ENCODE results near the gene PLEKHG3. TPM values are rescaled to one million over a fixed set of nuclear protein-coding genes. Genes with fewer than 3 reads are reported as not detected.

The PLEKHG3 gene
- total and polyA plus RNA-seq, 2 of the 13 experiments (the other 11 are each of a cell fraction or from before 2014, with no cell fraction given): 7.1 to 9.8 TPM

DNA sequence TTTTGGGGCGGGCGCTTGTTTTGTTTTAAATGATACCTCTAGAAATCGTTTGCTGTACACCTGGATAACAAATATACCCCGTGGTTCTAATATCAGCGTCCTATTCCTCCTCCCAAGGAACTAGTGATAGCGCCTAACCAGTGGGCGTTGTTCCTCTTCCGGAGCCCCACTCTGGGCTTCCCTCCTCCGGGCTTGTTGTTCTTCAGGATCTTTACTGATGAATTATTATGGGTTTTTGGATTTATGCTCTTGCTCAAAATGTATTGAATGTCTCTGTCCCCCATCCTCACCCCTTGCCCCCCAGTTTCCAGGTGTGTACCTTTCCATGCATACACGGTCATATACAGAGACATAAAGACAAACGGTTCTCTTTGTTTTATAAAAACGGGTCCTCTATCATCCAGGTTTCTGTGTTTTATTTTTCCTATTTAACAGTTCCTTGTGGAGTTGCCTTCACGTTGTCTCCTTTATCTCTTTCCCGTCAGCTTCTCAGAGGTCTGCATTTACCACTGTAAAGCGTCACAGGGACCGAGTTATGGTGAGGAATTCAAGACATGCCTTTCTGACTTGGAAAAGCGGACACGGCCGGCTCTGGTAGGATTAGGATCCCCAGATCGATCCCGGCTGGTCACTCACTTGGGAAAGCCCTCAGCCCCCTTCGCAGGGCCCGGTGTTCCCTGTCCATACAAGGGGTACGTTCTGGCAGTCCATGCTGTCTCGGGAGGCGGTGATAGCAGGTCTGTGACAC, 655 bp upstream of the PLEKHG3 start (continued):
- TF ChIP-seq ZNF792 (CRISPR knock-in tag; IDR thresholded peaks at IDR 0.05): no peak
- TF ChIP-seq ZNF703 (CRISPR knock-in tag; IDR thresholded peaks at IDR 0.05; ENCODE audit: borderline replicate concordance): 0 out of 2 replicates have a peak, but pooled peaks have one; percentile 8
- TF ChIP-seq ZSCAN30 (CRISPR knock-in tag; IDR thresholded peaks at IDR 0.05): 0 out of 2 replicates have a peak, but pooled peaks have one; percentile 25

DNA sequence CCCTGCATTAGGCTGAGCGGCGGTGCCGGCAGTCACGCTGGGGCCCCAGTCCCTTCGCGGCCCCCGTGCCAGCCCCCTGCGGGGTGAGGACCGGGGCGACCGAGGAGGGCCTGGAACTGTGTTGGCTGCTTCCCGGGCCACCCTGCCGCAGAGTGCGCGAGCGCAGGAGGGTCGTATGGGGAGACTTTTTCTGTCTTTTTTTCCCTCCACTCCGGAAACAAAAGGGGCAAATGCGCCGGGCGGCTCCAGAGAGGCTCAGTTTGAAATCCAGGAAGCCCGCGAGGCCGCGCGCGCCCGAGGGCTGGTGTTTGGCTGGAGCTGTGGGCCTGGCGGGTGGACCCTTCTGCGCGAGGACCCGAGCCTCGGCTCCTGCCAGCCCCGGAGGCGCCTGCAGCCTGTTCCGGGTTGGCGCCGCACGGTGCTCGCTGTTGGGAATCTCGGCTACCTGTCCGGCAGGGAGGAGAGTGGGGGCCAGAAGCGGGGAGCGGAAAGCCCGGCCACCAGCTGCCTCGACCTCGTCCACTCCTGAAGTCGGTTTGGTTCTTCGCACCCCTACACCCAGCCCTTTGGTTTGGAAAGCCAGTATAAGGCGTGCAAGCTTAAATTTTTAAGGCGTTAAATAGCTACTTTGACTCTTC, 638 bp downstream of the PLEKHG3 start:
- Histone ChIP-seq H3K27me3 (ENCODE audit: control insufficient read depth in 1 of 2, insufficient read depth in 2 of 2, low read length in 2 of 2) (peaks cover 0 to 24% of the 10 kb centered on the region in 2 experiments; a peak in 4 of 5 replicates), H3K27ac (ENCODE audit: extremely low read length, insufficient read depth, low read length) (no peak overlapping the region), H3K79me2 (ENCODE audit: insufficient read depth, low read length) (peaks cover 17% of the 10 kb centered on the region), H3K9me3 (ENCODE audit: low read length) (no peaks in the 10 kb centered on the region), H4K20me1 (ENCODE audit: insufficient read depth, low read length) (no peaks in the 10 kb centered on the region), H3K4me2 (ENCODE audit: low read depth, low read length) (peak overlapping the region; percentile 94), H3K4me3 (replicated peaks in 1 of 3; ENCODE audit: insufficient read depth in 1 of 3, low read depth in 2 of 3, low read length in 3 of 3) (peak overlapping the region; percentile 63 to 79 (median 73)), H2AFZ (ENCODE audit: low read length) (peak overlapping the region; percentile 38), H3K9ac (ENCODE audit: insufficient read depth, low read depth, low read length) (peak overlapping the region; percentile 61), H3K4me1 (ENCODE audit: insufficient read depth, low read length) (peaks cover 60% of the 10 kb centered on the region), H3K36me3 (replicated peaks in 1 of 2; ENCODE audit: control insufficient read depth in 1 of 2, insufficient read depth in 2 of 2, low read length in 2 of 2) (peaks cover 0 to 1% of the 10 kb centered on the region in 2 experiments; a peak in 1 of 5 replicates)
- peak; percentile 34 for ATAC-seq
- ChIA-PET CTCF (ENCODE audit: low intra/inter-chr PET ratio, low total read pairs) (no interaction called here), POLR2A (interaction anchor here (0.8 to 2.5 kb wide), 4 partner anchors 16 to 238 kb away, joined by 3 to 7 read pairs (median 3); partner anchors contain the start of gene GPX2)
- no peak for DNase-seq (ENCODE audit: low spot score)
- intact Hi-C loops (cut with micrococcal nuclease; ENCODE audit: unreplicated experiment) (loop anchor here (10.0 kb wide), 1 partner anchor 230 kb away; no protein-coding TSS in a partner anchor), in situ Hi-C loops (cut with HindIII; ENCODE audit: extremely low pct_ligation_motif_present, low pct_unique_long_range_greater_than_20kb) (no loop called here)
- WGBS (ENCODE audit: low lambda C conversion rate): 0% methylated on average over 19 of the region's 51 CpGs
- FAIRE-seq: no peak
- BruUV-seq (replicated peaks): no TSS peak
- TF ChIP-seq TAF1 (CRISPR knock-in tag; IDR thresholded peaks at IDR 0.05): no peak
- TF ChIP-seq, protein P1, sequence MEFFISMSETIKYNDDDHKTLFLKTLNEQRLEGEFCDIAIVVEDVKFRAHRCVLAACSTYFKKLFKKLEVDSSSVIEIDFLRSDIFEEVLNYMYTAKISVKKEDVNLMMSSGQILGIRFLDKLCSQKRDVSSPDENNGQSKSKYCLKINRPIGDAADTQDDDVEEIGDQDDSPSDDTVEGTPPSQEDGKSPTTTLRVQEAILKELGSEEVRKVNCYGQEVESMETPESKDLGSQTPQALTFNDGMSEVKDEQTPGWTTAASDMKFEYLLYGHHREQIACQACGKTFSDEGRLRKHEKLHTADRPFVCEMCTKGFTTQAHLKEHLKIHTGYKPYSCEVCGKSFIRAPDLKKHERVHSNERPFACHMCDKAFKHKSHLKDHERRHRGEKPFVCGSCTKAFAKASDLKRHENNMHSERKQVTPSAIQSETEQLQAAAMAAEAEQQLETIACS (CRISPR knock-in tag; IDR thresholded peaks at IDR 0.05): 0 out of 2 replicates have a peak, but pooled peaks have one; percentile 18
- TF ChIP-seq, protein P2, sequence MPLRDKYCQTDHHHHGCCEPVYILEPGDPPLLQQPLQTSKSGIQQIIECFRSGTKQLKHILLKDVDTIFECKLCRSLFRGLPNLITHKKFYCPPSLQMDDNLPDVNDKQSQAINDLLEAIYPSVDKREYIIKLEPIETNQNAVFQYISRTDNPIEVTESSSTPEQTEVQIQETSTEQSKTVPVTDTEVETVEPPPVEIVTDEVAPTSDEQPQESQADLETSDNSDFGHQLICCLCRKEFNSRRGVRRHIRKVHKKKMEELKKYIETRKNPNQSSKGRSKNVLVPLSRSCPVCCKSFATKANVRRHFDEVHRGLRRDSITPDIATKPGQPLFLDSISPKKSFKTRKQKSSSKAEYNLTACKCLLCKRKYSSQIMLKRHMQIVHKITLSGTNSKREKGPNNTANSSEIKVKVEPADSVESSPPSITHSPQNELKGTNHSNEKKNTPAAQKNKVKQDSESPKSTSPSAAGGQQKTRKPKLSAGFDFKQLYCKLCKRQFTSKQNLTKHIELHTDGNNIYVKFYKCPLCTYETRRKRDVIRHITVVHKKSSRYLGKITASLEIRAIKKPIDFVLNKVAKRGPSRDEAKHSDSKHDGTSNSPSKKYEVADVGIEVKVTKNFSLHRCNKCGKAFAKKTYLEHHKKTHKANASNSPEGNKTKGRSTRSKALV (CRISPR knock-in tag; IDR thresholded peaks at IDR 0.05): peak; percentile 2
- no peak for TF ChIP-seq ZNF720 (CRISPR knock-in tag; IDR thresholded peaks at IDR 0.05)
- TF ChIP-seq ZNF263 (CRISPR knock-in tag; IDR thresholded peaks at IDR 0.05): 0 out of 2 replicates have a peak, but pooled peaks have one; percentile 7
- TF ChIP-seq, protein P3, sequence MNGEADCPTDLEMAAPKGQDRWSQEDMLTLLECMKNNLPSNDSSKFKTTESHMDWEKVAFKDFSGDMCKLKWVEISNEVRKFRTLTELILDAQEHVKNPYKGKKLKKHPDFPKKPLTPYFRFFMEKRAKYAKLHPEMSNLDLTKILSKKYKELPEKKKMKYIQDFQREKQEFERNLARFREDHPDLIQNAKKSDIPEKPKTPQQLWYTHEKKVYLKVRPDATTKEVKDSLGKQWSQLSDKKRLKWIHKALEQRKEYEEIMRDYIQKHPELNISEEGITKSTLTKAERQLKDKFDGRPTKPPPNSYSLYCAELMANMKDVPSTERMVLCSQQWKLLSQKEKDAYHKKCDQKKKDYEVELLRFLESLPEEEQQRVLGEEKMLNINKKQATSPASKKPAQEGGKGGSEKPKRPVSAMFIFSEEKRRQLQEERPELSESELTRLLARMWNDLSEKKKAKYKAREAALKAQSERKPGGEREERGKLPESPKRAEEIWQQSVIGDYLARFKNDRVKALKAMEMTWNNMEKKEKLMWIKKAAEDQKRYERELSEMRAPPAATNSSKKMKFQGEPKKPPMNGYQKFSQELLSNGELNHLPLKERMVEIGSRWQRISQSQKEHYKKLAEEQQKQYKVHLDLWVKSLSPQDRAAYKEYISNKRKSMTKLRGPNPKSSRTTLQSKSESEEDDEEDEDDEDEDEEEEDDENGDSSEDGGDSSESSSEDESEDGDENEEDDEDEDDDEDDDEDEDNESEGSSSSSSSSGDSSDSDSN (CRISPR knock-in tag; IDR thresholded peaks at IDR 0.05): peak; percentile 63; the same call in 1 of the 2 replicates
- no peak for TF ChIP-seq NPAS2 (CRISPR knock-in tag; IDR thresholded peaks at IDR 0.05; ENCODE audit: borderline replicate concordance)
- no peak for TF ChIP-seq ZNF20 (CRISPR knock-in tag; IDR thresholded peaks at IDR 0.05)
- TF ChIP-seq, protein P4, sequence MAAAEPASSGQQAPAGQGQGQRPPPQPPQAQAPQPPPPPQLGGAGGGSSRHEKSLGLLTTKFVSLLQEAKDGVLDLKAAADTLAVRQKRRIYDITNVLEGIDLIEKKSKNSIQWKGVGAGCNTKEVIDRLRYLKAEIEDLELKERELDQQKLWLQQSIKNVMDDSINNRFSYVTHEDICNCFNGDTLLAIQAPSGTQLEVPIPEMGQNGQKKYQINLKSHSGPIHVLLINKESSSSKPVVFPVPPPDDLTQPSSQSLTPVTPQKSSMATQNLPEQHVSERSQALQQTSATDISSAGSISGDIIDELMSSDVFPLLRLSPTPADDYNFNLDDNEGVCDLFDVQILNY (CRISPR knock-in tag; conservative IDR thresholded peaks at IDR 0.05): 0 out of 2 replicates have a peak, but pooled peaks have one; percentile 1
- 0 out of 2 replicates have a peak, but pooled peaks have one; percentile 59 for TF ChIP-seq RFXAP (CRISPR knock-in tag; IDR thresholded peaks at IDR 0.05; ENCODE audit: borderline replicate concordance)
- TF ChIP-seq ELF1 (CRISPR knock-in tag; IDR thresholded peaks at IDR 0.05): 0 out of 2 replicates have a peak, but pooled peaks have one; percentile 20
